KMS-11 (cell line): ENCODE data around the gene FHOD3.

Experiments
- H2AFZ ChIP-seq: fragments of 200-600 bp; sonication (generic); 2 replicates; pipeline ENCODE4 v1.6.1; 2016; ENCODE audit warnings: antibody characterized with exemption, mixed run types, low read depth
- H3K27ac ChIP-seq: fragments of 200-600 bp; sonication (generic); 2 replicates; pipeline ENCODE4 v1.6.1; 2016; ENCODE audit warnings: mild to moderate bottlenecking, mixed run types
- H3K27me3 ChIP-seq: fragments of 200-600 bp; sonication (generic); 2 replicates; pipeline ENCODE4 v1.6.1; 2017; ENCODE audit warnings: mild to moderate bottlenecking, low read depth, mixed run types, moderate library complexity; ENCODE audit not compliant: insufficient read depth
- H3K36me3 ChIP-seq: fragments of 200-600 bp; sonication (generic); 2 replicates; pipeline ENCODE4 v1.6.1; 2017; ENCODE audit warnings: mild to moderate bottlenecking, mixed run types; ENCODE audit not compliant: insufficient read depth
- H3K4me1 ChIP-seq: fragments of 200-600 bp; sonication (generic); 2 replicates; pipeline ENCODE4 v1.6.1; 2016; ENCODE audit warnings: mild to moderate bottlenecking, low read depth, mixed run types; ENCODE audit not compliant: poor library complexity, severe bottlenecking
- H3K4me2 ChIP-seq: fragments of 200-600 bp; sonication (generic); 2 replicates; pipeline ENCODE4 v1.7.0; 2016; ENCODE audit warnings: mild to moderate bottlenecking, mixed run types
- H3K4me3 ChIP-seq: fragments of 200-600 bp; sonication (generic); IDR thresholded peaks from 2 replicates; pipeline ENCODE4 v1.6.1; 2017; ENCODE audit warnings: low read depth, low read length, mixed read lengths; ENCODE audit not compliant: insufficient read depth
- H3K79me2 ChIP-seq: fragments of 200-600 bp; sonication (generic); 2 replicates; pipeline ENCODE4 v1.6.1; 2016; ENCODE audit warnings: low read depth, mixed run types; ENCODE audit not compliant: insufficient read depth
- H3K9ac ChIP-seq: fragments of 200-600 bp; sonication (generic); 2 replicates; pipeline ENCODE4 v1.6.1; 2016; ENCODE audit warnings: mild to moderate bottlenecking, mixed run types
- H4K20me1 ChIP-seq: fragments of 200-600 bp; sonication (generic); 2 replicates; pipeline ENCODE4 v1.6.1; 2016; ENCODE audit warnings: mild to moderate bottlenecking, mixed run types; ENCODE audit not compliant: insufficient read depth
- TF ChIP-seq, protein P1 (sequence below): fragments of 200-600 bp; sonication (generic); conservative IDR thresholded peaks from 2 replicates; pipeline ENCODE4 v1.6.1; 2017; ENCODE audit warnings: low read depth, mild to moderate bottlenecking, antibody characterized with exemption, low read length, moderate library complexity, mixed read lengths

FHOD3 gene

GRCh38 chr18:36811430-36811829 is 513.9 kb downstream of the FHOD3 start:
- Histone ChIP-seq H3K79me2 (no peaks in the 10 kb centered on the region), H3K27me3 (no peaks in the 10 kb centered on the region), H2AFZ (no peak overlapping the region), H3K4me2 (no peak overlapping the region), H3K4me3 (no peak overlapping the region), H3K27ac (no peak overlapping the region), H3K36me3 (no peaks in the 10 kb centered on the region), H4K20me1 (peaks cover 6% of the 10 kb centered on the region; the same call in 1 of the 2 replicates), H3K9ac (no peak overlapping the region), H3K4me1 (peaks cover 4% of the 10 kb centered on the region)
- TF ChIP-seq, protein P1, sequence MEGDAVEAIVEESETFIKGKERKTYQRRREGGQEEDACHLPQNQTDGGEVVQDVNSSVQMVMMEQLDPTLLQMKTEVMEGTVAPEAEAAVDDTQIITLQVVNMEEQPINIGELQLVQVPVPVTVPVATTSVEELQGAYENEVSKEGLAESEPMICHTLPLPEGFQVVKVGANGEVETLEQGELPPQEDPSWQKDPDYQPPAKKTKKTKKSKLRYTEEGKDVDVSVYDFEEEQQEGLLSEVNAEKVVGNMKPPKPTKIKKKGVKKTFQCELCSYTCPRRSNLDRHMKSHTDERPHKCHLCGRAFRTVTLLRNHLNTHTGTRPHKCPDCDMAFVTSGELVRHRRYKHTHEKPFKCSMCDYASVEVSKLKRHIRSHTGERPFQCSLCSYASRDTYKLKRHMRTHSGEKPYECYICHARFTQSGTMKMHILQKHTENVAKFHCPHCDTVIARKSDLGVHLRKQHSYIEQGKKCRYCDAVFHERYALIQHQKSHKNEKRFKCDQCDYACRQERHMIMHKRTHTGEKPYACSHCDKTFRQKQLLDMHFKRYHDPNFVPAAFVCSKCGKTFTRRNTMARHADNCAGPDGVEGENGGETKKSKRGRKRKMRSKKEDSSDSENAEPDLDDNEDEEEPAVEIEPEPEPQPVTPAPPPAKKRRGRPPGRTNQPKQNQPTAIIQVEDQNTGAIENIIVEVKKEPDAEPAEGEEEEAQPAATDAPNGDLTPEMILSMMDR = no peak

- no peak overlapping the region for H3K4me2 ChIP-seq
- H2AFZ ChIP-seq = no peak overlapping the region
- H3K27me3 ChIP-seq = no peaks in the 10 kb centered on the region
- no peak overlapping the region for H3K27ac ChIP-seq
- TF ChIP-seq, protein P1 = no peak
- peaks cover 6% of the 10 kb centered on the region; the same call in 1 of the 2 replicates for H4K20me1 ChIP-seq
- no peak overlapping the region for H3K4me3 ChIP-seq
- H3K36me3 ChIP-seq = no peaks in the 10 kb centered on the region; the same call in 1 of the 2 replicates
- peaks cover 4% of the 10 kb centered on the region for H3K4me1 ChIP-seq
- no peaks in the 10 kb centered on the region for H3K79me2 ChIP-seq
- H3K9ac ChIP-seq = no peak overlapping the region
These were observed 514.4 kb downstream of the FHOD3 start for GRCh38 chr18:36811955-36812354.

- H3K36me3 ChIP-seq = no peaks in the 10 kb centered on the region; the same call in 1 of the 2 replicates
These were observed 515.2 kb downstream of the FHOD3 start for GRCh38 chr18:36812678-36813077.

DNA sequence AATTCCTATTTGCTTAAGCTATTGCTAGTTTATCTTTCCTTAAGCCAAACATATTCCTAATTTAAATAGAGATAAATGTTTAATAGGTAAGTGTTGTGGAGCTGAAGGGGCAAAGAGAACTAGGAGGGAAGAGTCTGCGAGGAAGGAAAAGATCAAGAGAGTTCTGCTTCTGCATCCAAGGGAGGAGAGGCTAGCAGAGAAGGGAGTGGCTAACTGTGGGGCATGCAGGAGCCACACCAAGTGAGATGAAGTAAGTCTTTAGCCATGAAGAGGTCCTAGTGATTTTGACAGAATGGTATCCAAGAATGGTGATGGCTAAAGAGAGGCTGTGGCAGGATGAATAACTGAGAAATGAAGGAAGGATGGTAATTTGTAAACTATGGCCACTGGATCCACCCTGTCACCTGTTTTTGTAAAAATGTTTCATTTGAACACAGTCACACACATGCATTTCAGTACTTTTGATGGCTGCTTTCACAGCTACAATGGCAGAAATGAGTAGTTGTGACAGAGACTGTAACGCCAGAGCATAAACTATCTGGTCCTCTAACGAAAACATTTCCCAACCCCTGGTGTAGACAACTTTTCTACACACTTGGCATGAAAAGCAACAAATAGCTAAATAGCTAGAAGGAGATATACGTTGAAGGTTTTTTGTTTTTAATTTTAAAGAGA is 515.7 kb downstream of the FHOD3 start:
- H4K20me1 ChIP-seq = peaks cover 6% of the 10 kb centered on the region; the same call in 1 of the 2 replicates
- peaks cover 4% of the 10 kb centered on the region for H3K4me1 ChIP-seq
- no peaks in the 10 kb centered on the region for H3K27me3 ChIP-seq
- no peak overlapping the region for H3K4me3 ChIP-seq
- H3K9ac ChIP-seq = no peak overlapping the region
- TF ChIP-seq, protein P1 = no peak
- no peaks in the 10 kb centered on the region for H3K79me2 ChIP-seq
- H2AFZ ChIP-seq = no peak overlapping the region
- no peaks in the 10 kb centered on the region; the same call in 1 of the 2 replicates for H3K36me3 ChIP-seq
- H3K27ac ChIP-seq = no peak overlapping the region
- no peak overlapping the region for H3K4me2 ChIP-seq

More at GRCh38 chr18:36812678-36813077, 515.2 kb downstream of the FHOD3 start:
- peaks cover 4% of the 10 kb centered on the region for H3K4me1 ChIP-seq
- H2AFZ ChIP-seq = no peak overlapping the region
- H3K27me3 ChIP-seq = no peaks in the 10 kb centered on the region
- no peak overlapping the region for H3K9ac ChIP-seq
- TF ChIP-seq, protein P1 = no peak
- H3K79me2 ChIP-seq = no peaks in the 10 kb centered on the region
- H3K4me2 ChIP-seq = no peak overlapping the region
- no peak overlapping the region for H3K27ac ChIP-seq
- H3K4me3 ChIP-seq = no peak overlapping the region
- H4K20me1 ChIP-seq = peaks cover 6% of the 10 kb centered on the region; the same call in 1 of the 2 replicates
